Activated naive CD4-positive, alpha-beta T cell treated with anti-CD3 and anti-CD28 coated beads, Interleukin-2, amount 50 U/mL, for 24 hours (primary cell): ENCODE measurements around the gene LONP2.
"Not testable (repeated sequence)": the region's sequence is repeated elsewhere in the genome, so short reads cannot be mapped to it uniquely, and the experiment has no call there.

Experiments
- H3K27ac Mint-ChIP-seq: one replicate; pipeline ENCODE4 v1.8.0; 2021; ENCODE audit warnings: mild to moderate bottlenecking, mixed read lengths
- H3K27me3 Mint-ChIP-seq: one replicate; pipeline ENCODE4 v1.8.0; 2021; ENCODE audit warnings: mixed read lengths
- H3K36me3 Mint-ChIP-seq: one replicate; pipeline ENCODE4 v1.8.0; 2021; ENCODE audit warnings: mixed read lengths
- H3K4me1 Mint-ChIP-seq: one replicate; pipeline ENCODE4 v1.8.0; 2021; ENCODE audit warnings: mixed read lengths
- H3K4me3 Mint-ChIP-seq: one replicate; pipeline ENCODE4 v1.8.0; 2021; ENCODE audit warnings: mild to moderate bottlenecking, mixed read lengths
- H3K9me3 Mint-ChIP-seq: one replicate; pipeline ENCODE4 v1.8.0; 2021; ENCODE audit warnings: mixed read lengths

The LONP2 gene

DNA sequence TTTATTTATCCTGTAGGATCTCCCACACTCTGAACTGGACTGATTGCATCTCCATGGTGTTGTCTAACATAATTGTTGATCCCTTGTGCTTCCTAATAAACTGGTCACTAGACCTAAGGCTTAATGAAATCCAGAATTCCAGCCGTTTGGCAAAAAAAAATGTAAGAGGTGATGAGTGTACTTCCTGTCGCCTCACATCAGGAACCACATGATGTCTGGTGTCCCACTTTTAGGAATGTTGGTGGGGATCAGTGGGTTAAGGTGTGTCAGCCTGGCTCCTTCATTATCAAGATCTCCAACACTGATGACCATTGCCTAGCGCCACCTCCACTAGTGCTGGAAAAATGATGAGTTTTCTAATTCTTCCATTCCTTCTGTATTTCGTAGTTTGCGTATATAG is 18.6 kb upstream of the LONP2 start:
- no peak overlapping the region for H3K4me3 Mint-ChIP-seq
- no peaks in the 10 kb centered on the region for H3K4me1 Mint-ChIP-seq
- H3K27me3 Mint-ChIP-seq: peaks cover 1% of the 10 kb centered on the region
- no peak overlapping the region for H3K27ac Mint-ChIP-seq
- no peaks in the 10 kb centered on the region for H3K36me3 Mint-ChIP-seq
- H3K9me3 Mint-ChIP-seq: no peaks in the 10 kb centered on the region

DNA sequence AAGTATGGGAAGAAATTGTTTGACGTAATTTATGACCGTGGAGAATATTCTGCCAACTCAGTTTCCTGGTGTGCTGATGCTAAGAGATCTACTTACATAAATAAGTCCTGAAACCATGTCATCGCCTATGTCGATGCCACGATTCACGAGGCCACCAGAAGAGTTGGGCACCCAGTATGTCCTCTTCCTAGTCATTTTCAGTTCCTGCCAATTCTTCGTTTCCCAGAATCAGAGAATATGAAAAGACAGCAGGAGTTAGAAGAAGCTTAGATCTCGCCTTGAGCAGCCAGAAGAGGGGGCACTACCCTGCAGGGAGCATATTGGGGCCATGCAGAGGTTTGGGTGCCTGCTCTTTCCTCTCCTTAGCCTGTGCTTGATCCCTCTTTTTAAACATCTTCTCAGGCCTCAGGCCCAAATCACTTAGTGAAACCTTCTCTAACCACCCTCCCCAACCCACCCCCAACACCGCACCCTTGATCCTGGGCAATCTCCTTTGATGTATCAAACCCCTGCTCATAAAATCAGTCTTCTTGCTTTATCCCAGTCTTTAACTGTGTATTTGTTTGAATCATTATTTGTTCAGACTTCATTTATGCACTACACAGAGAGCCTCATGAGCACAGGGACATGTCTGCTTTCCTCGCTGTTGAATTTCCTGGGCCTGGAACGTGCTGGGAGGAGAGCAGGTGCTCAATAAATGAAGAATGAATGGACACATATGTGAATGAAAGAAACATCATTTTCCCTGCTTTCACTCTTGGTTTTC is 12.2 kb upstream of the LONP2 start:
- no peaks in the 10 kb centered on the region for H3K9me3 Mint-ChIP-seq
- no peak overlapping the region for H3K4me3 Mint-ChIP-seq
- H3K27me3 Mint-ChIP-seq: peaks cover 1% of the 10 kb centered on the region
- H3K27ac Mint-ChIP-seq: peak overlapping the region; percentile 43
- no peaks in the 10 kb centered on the region for H3K36me3 Mint-ChIP-seq
- H3K4me1 Mint-ChIP-seq: peaks cover 10% of the 10 kb centered on the region

DNA sequence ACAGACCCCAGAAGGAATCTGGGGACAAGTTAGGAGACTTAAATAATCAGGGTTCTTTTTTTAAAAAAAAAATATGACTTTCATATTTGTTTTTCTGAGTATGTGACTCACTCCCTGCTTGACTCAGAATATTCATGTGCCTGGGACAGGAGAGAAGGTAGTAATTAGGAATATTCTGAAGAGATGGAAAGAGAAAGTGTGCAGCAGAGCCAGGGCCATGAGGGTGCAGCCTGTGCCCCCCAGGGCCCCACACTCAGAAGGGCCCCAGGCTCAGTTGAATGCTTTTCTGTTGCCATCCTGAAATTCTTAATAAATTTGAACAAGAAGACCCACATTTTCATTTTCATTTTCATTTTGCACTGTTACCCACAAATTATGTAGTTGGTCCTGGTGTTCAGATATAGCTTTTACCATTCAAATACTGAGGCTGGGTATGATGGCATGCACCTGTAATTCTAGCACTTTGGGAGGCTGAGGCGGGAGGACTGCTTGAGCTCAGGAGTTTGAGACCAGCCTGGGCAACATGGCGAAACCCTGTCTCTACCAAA is 11.5 kb upstream of the LONP2 start:
- Mint-ChIP-seq H3K27ac (peak overlapping the region; percentile 43), H3K27me3 (peaks cover 1% of the 10 kb centered on the region), H3K4me1 (peaks cover 10% of the 10 kb centered on the region), H3K36me3 (no peaks in the 10 kb centered on the region), H3K4me3 (no peak overlapping the region), H3K9me3 (no peaks in the 10 kb centered on the region)

DNA sequence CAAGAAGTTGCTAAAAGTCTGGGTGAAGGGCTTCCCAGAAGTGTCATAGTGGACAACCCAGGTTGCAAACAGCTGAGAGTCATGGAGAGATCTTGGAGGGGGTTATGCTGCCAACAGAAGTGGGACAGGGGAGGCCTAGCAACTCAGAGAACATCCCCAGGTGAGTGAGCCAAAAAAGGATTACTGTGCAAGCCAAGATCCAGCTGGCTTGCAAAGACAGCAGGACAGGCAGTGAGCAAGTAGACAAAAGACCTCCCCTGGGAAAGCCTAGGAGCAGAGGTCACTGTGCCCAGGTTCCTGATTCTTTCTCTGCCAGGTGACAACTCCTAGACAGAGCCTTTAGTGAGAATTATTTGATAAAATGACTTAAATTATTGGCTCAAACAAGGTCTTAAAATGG is 9.5 kb upstream of the LONP2 start:
- Mint-ChIP-seq H3K9me3 (no peaks in the 10 kb centered on the region), H3K36me3 (no peaks in the 10 kb centered on the region), H3K4me1 (peaks cover 10% of the 10 kb centered on the region), H3K27me3 (peaks cover 1% of the 10 kb centered on the region), H3K27ac (no peak overlapping the region), H3K4me3 (no peak overlapping the region)

DNA sequence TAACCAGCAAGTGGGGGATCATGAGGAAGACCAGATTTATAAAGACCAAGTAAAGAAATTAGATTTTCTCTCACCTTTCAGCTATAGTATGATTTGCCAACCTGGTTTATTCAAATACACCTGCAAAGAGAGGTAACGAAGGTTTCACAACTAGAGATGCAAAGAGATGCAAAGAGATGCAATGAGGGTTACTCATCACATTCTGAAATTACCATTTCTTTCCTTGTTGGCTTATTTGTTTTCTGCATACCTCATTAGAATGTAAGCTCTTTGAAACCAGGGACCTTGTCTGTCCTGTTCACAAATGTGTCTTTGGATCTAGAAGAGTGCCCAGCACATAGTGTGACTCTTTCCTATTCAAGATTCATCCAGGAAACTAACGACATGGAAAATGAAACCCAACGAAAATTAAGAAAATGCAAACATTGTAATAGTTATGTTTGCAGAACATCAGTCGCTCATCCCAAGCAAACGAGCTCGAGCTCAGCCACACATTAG is 9.0 kb upstream of the LONP2 start:
- Mint-ChIP-seq H3K4me3 (no peak overlapping the region), H3K36me3 (no peaks in the 10 kb centered on the region), H3K27ac (no peak overlapping the region), H3K4me1 (peaks cover 10% of the 10 kb centered on the region), H3K9me3 (no peaks in the 10 kb centered on the region), H3K27me3 (no peaks in the 10 kb centered on the region)

DNA sequence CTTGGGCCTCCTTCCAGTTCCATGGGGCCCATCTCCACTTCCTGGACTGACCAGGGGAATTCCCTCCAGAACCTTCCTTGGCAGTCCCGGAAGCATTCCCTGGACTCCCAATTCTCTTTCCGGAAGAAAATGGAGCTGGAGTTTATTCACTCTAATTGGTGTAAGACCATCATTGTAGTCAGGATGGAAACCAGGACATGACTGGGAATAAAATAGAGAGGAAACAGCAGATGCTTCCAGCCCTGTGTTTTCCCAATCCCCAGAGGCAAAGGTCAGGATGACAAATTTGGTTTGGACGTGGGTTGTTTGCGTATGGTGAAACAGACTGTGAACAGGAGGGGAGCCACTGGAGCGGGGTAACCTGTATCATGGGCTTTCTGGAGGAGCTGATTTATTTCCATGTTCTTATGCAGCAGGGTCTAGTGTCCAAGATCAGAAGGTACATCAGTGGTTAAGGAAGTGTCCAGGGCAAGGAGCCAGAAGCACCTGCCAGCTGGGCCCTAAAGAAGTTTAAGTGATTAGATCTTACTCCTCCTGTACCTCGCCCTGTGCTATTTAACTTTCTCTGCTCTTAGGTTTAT is 8.5 kb upstream of the LONP2 start:
- Mint-ChIP-seq H3K27ac (no peak overlapping the region), H3K36me3 (no peaks in the 10 kb centered on the region), H3K4me3 (no peak overlapping the region), H3K27me3 (no peaks in the 10 kb centered on the region), H3K9me3 (no peaks in the 10 kb centered on the region), H3K4me1 (peaks cover 10% of the 10 kb centered on the region)

DNA sequence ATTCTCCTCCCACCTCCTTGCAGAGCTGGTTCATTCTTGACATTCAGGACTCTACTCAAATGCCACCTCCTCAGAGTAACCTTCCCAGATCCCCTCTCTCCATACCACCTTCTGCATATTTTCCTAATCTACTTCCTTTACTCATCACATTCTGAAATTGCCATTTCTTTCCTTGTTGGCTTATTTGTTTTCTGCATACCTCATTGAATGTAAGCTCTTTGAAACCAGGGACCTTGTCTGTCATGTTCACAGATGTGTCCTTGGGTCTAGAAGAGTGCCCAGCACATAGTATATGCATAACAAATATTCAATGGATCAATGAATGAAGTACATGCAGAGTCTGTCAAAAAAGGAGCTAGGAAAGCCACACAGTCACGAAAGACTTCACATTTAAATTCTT is 7.8 kb upstream of the LONP2 start:
- Mint-ChIP-seq H3K4me1 (peaks cover 9% of the 10 kb centered on the region), H3K27ac (no peak overlapping the region), H3K36me3 (no peaks in the 10 kb centered on the region), H3K27me3 (no peaks in the 10 kb centered on the region), H3K4me3 (no peak overlapping the region), H3K9me3 (no peaks in the 10 kb centered on the region)

DNA sequence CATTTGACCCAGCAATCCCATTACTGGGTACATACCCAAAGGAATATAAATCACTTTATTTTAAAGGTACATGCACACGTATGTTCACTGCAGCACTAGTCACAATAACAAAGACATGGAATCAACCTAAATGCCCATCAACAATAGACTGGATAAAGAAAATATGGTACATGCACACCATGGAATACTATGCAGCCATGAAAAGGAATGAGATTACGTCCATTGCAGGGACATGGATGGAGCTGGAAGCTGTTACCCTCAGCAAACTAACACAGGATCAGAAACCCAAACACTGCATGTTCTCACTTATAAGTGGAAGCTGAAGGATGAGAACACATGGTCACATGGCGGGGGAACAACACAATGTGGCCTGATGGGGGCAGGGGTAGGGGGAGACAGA is 4.0 kb upstream of the LONP2 start:
- not testable (repeated sequence) for H3K4me3 Mint-ChIP-seq, H3K9me3 Mint-ChIP-seq, H3K27ac Mint-ChIP-seq, H3K36me3 Mint-ChIP-seq, H3K4me1 Mint-ChIP-seq, H3K27me3 Mint-ChIP-seq

DNA sequence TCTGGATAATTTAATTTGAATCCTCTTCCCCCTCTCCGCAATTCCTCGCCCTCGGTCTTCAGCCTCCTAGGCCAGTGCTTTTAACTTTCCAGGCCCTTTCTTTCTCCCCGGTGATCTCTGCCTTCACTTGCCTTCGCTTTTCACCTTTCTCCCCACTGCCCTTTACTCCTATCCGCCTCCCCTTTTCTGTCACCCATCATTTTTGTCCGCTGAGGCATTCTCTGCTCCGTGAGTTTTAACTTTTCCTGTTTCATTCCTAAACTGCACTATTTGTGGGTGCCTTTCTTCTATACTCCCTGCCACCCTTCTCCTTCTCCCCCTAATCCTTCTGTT is 729 bp downstream of the LONP2 start:
- H3K27ac Mint-ChIP-seq: peak overlapping the region; percentile 92

DNA sequence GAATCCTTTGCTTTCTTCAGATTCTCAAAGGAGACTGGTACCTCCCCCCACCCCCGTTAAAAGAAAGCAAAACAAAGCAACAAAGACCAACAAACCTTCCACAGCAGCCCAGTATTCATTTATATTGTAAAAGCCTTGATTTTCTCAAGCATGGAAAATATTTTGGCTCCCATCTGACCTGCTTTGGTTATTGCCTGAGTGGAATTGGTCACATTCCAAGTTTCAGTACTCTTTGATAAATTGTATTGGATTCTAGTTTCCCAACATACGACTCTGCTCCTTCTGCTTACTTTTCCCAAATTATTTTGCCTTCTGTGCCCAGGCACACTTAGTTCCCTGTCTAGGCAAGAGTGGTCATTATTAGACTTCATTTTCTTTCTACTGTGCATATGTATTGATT is 2.0 kb downstream of the LONP2 start:
- no peaks in the 10 kb centered on the region for H3K9me3 Mint-ChIP-seq
- peaks cover 57% of the 10 kb centered on the region for H3K4me1 Mint-ChIP-seq
- no peaks in the 10 kb centered on the region for H3K27me3 Mint-ChIP-seq
- peaks cover 1% of the 10 kb centered on the region for H3K36me3 Mint-ChIP-seq
- no peak overlapping the region for H3K27ac Mint-ChIP-seq
- peak overlapping the region; percentile 96 for H3K4me3 Mint-ChIP-seq

More for the DNA sequence above, 729 bp downstream of the LONP2 start:
- Mint-ChIP-seq H3K27me3 (no peaks in the 10 kb centered on the region), H3K9me3 (no peaks in the 10 kb centered on the region), H3K4me1 (peaks cover 48% of the 10 kb centered on the region), H3K4me3 (peak overlapping the region; percentile 96), H3K36me3 (peaks cover 1% of the 10 kb centered on the region)

DNA sequence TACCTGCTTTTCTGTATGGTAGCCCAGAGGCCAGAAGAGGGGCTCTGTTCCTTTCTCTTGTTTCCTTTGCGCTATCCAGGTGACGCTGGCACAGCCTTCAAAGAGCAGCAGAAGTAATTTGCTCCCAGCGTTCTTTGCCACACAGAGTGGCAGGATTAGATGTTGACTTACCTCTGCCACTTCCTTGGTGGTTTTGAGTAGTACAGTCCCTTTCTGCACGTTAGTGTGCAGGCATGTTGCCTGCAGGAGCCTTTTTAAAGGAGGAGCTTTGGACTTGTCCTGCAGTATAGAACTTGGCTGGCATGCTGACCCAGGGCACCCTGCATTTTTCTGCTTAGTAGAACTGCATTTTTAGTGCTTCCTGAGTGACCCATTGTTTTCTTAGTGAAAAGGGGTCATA is 3.2 kb downstream of the LONP2 start, which contains the start of gene ABCC11:
Gene ABCC11, minus strand, starts transcription at position 229 of the 400 bp plus-strand sequence. CDS start 15,618 bp downstream, outside the sequence.
- peaks cover 64% of the 10 kb centered on the region for H3K4me1 Mint-ChIP-seq
- peak within 1 kb of the TSS; percentile 96 for H3K4me3 Mint-ChIP-seq
- no peaks in the 10 kb centered on the region for H3K9me3 Mint-ChIP-seq
- H3K27me3 Mint-ChIP-seq: no peaks in the 10 kb centered on the region
- peaks cover 4% of the 10 kb centered on the region for H3K36me3 Mint-ChIP-seq
- H3K27ac Mint-ChIP-seq: peak within 1 kb of the TSS; percentile 80

DNA sequence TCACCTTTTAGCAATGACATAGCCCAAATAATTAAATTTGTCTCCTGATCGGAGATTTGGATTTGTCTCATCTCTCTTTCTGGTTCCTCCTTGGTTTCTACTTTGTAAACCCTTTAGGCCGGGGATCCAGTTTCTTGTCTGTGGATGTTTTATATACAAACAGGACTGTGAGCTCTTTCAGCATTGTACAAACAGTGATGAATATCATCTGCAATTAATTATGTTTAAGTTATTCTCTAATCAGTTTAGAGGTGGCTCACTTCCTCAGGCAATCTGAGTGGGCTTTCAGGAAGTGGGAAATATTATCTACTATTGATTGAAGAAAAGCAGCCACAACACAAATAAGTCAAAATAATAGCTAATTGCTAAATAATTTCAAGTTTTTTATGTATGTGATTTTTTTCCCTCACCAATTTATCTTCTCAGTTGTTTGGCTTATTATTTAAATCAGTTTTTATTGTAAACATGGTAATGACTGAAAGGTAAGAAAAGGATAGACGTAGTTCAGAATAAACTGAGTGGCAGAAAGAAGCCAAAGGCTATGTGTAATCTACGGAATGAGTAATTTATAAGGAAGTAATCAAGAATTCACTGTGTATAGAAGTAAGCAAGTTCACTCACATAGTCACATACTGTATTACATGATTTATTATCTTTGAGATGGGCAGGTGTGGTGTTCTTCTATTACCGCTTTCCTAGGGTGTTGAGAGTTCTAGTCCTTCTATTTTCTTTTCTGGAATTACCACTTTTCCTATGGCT is 6.6 kb downstream of the LONP2 start:
- Mint-ChIP-seq H3K4me1 (peaks cover 57% of the 10 kb centered on the region), H3K9me3 (no peaks in the 10 kb centered on the region), H3K4me3 (no peak overlapping the region), H3K36me3 (peaks cover 11% of the 10 kb centered on the region), H3K27me3 (no peaks in the 10 kb centered on the region), H3K27ac (peak overlapping the region; percentile 67)

DNA sequence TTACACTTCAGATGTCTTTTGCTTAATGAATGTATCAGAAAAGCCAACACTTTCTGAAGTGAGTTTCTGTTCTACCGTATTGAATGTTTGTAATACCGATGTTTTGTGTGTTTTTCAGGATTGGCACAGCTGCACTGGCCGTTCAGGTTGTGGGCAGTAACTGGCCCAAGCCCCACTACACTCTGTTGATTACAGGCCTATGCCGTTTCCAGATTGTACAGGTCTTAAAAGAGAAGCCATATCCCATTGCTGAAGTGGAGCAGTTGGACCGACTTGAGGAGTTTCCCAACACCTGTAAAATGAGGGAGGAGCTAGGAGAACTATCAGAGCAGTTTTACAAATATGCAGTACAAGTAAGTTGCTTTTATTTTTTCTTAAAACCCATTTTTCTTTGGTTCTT is 7.9 kb downstream of the LONP2 start:
- Mint-ChIP-seq H3K27ac (peak overlapping the region; percentile 12), H3K4me3 (no peak overlapping the region), H3K4me1 (peaks cover 48% of the 10 kb centered on the region), H3K36me3 (peaks cover 15% of the 10 kb centered on the region), H3K27me3 (no peaks in the 10 kb centered on the region), H3K9me3 (no peaks in the 10 kb centered on the region)

DNA sequence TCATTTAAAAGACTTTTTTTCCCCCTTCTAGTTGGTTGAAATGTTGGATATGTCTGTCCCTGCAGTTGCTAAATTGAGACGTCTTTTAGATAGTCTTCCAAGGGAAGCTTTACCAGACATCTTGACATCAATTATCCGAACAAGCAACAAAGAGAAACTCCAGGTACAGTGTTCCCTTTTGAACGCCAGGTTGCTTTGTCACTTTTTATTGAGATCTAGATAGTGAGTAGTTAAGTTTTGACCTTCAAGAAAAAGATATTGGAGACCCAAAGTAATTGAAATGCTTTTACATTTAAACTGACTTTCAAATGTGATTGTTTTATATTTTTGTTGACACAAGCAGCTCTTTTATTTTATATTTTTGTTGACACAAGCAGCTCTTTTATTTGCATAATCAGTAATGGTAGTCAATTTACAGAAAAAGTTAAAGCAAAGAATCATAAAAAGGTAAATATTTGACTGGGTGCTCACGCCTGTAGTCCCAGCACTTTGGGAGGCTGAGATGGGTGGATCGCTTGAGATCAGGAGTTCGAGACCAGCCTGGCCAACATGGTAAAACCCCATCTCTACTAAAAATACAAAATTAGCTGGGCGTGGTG is 12.6 kb downstream of the LONP2 start:
- Mint-ChIP-seq H3K27me3 (no peaks in the 10 kb centered on the region), H3K9me3 (no peaks in the 10 kb centered on the region), H3K4me3 (no peak overlapping the region), H3K4me1 (peaks cover 26% of the 10 kb centered on the region), H3K27ac (no peak overlapping the region), H3K36me3 (peaks cover 28% of the 10 kb centered on the region)

DNA sequence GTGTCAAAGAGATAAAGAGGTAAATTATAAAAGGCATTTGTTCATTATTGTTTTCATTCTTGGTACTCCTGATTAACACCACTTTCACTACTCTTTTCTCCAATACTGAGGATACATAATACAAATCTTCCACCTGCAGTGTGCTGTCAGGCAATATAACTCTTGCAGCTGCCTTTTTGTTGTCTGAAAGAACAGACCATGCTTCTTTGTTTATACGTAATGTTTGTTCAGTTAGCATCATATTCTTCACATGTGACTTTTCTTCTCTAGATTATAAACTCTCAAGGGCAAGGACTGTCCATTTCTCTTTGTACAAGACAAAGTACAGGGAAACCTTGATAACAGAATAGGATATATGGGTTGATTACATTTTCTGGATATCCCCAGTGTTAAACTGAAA is 17.5 kb downstream of the LONP2 start:
- Mint-ChIP-seq H3K27ac (no peak overlapping the region), H3K27me3 (no peaks in the 10 kb centered on the region), H3K36me3 (peaks cover 37% of the 10 kb centered on the region), H3K4me1 (peaks cover 19% of the 10 kb centered on the region), H3K4me3 (no peak overlapping the region), H3K9me3 (no peaks in the 10 kb centered on the region)
